ELR (cell line): ENCODE measurements around the gene ATP2B2.

ENCODE experiments used
- DNase-seq: peaks from one replicate; pipeline ENCODE4 v3.0.0-alpha.2; 2015; ENCODE audit warnings: low read depth

Gene ATP2B2

DNA sequence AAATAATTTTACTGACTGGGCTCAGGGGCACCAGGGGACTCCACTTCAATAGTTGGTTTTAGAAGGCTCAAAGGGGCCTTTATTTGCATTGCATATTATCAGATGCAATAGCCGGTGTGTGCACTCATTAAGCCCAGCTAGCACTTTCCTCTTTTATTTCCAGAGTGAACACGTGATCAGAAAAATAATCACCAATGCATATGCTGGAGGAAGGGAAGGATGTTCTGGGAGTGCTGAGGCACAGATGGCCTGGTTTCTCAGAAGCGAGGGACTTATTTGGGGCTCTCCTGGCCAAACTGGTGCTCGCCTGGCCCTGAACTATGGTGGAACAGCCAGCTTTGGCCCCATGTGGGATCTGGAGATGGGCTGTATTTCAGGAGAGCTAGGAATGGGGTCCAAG lies 124.0 kb downstream of the ATP2B2 start:
- no peak for DNase-seq

DNA sequence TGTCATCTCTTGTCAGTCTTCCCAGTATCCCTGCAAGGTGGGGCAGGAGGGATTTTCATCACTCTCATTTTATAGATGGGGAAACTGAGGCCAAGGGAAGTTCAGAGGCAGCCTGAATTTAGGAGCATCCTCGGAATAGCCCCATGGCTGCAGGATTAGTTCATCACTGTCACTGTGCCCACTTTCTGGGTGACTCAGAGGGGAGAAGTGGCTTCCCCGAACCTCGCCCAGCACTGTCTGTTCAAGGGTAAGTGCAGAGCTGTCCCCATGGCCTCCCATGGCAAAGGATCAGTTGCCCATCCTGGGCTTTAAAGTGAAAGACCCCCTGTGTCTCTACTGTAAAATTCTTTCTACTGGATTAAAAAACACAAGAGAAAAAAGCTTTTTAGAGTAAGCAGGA lies 124.5 kb downstream of the ATP2B2 start:
- DNase-seq: peak; percentile 25

DNA sequence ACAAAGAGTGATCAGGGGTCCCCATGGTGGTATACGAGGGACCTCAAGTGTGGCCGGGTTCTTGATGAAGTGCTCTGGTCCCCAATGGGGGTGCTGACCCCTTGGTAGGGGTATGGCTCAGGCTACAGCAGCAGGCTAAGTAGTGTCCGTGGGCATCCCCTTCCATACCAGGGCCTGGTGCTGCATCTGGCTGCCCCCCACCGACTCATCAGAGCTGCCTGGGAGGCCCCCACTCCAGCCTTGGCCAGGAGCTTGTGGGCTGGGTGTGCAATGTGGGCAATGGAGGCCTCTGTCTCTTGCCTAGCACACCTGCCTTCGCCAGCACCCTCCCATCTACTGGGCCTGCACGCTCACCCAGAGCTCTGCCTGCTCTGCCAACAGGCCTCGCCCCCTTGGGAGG lies 125.4 kb downstream of the ATP2B2 start:
- DNase-seq: no peak

DNA sequence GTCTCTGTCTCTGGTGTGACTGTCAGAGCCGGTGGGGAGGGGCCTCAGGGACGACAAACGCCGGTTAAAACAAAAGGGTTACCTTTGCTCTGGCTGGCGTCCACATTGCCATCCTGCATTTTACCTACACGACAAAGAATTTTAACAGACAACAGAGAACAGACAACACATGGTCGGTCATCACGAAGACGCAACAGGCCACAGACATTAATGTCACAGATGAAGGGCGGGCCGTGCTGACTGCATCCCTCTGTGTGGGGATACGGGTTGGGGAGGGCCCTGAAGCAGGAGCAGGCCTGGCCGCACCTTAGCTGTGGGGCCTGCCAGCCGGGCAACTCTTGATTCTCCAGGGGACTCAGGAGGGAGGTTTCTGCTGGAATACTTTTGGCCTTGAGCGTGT lies 126.2 kb downstream of the ATP2B2 start:
- DNase-seq: no peak

DNA sequence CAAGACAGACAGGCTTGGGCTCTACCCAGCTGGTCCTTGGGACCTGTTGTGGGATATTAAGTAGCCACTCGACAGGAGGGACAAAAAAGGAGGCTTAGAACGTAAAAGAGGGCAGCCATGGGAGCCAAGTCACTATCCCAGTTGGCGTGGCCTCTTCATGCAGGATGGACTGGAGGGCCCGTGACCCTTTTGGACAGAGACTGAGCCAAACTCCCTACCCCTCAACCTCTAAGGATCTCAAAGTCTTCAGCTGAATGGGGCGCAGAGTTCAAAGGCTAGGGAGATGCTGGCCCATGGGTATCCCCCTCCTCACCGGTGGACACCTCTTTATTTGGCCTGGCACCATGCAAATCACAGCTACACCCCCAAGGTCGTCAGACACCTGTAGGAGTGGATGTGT lies 126.6 kb downstream of the ATP2B2 start:
- DNase-seq: no peak

- DNase-seq: no peak
These were observed 127.1 kb downstream of the ATP2B2 start for GRCh38 chr3:10378246-10378645.

DNA sequence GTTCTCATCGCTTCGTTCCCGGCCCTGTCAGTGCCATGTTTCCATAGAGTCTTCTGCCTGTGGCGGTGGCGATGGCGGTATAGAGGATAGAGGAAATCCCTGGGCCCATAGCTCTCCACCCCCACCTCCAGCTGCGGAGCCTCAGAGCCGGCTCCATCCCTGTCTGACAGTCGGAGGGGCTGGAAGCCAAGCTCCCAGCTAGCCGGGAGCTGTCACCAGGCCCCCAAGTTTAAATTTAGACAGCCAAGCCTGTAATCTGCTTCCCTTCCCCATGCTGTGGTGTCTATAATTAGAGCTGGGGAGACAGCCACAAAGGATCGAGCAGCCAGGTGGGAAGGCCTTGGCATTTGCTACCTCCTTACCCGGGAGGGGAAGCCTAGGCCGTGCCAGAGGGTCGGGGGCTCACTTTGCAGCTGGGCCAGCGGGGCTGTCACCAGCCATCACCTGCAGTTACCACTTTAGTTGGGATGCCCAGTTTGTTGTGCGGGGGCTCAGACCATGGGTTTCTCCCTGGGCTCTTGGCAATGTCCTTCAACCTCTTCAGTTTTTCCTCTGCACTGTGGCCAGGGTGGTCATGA lies 128.1 kb downstream of the ATP2B2 start:
- DNase-seq: no peak

GRCh38 chr3:10376353-10376752 lies 129.0 kb downstream of the ATP2B2 start:
- DNase-seq: no peak

GRCh38 chr3:10375296-10376053 lies 129.9 kb downstream of the ATP2B2 start:
- no peak for DNase-seq

- DNase-seq: no peak
These were observed 131.1 kb downstream of the ATP2B2 start for GRCh38 chr3:10374311-10374710.

DNA sequence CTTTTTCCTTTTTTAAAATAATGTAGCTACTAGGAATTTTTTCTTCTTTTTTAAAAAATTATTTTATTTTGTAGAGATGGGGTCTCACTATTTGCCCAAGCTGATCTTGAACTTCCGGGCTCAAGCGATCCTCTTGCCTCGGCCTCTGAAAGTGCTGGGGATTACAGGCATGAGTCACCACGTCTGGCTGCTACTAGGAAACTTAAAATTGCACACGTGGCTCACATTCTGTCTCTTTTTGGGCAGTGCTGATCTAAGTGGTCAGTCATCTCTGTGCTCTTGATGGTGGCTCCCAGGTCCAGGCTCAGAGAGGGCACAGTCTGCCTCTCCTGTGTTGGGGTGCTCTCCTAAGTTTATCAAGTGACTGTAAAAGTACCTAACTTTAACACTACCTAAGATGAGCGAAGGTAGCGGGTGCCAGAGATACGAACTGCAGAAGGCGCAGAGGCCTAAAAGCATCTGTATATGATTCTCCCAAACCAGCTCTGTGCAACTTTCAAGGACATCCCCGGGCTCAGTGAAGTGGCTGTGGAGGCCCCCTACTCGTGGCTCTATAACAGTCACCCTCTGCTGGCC lies 131.6 kb downstream of the ATP2B2 start:
- peak; percentile 75 for DNase-seq

GRCh38 chr3:10371789-10372188 lies 133.6 kb downstream of the ATP2B2 start:
- no peak for DNase-seq

- DNase-seq: no peak
These were observed 134.2 kb downstream of the ATP2B2 start for GRCh38 chr3:10371167-10371566.

GRCh38 chr3:10370429-10370828 lies 135.0 kb downstream of the ATP2B2 start:
- DNase-seq: peak; percentile 64

- no peak for DNase-seq
These were observed 136.9 kb downstream of the ATP2B2 start for GRCh38 chr3:10368512-10368911.

DNA sequence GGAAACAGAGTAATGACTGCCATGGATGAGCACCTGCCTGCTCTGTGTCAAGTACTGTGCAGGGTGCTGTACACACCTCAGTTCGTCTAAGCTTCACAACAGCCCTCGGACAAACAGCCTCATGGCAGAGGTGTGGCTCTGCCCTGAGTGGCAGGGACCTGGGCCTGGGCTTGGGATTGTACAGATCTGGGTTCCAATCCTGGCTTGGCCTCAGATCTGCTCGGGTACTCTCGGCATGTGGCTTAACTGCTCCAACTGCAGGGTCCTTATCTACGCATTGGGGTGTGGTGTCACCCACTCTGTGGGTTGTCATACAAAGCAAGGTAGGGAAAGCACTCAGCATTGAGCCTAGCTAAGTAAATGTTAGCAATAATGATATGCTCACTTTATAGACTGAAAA lies 137.9 kb downstream of the ATP2B2 start:
- DNase-seq: no peak

GRCh38 chr3:10366651-10367101 lies 138.7 kb downstream of the ATP2B2 start:
- DNase-seq: peak; percentile 98

DNA sequence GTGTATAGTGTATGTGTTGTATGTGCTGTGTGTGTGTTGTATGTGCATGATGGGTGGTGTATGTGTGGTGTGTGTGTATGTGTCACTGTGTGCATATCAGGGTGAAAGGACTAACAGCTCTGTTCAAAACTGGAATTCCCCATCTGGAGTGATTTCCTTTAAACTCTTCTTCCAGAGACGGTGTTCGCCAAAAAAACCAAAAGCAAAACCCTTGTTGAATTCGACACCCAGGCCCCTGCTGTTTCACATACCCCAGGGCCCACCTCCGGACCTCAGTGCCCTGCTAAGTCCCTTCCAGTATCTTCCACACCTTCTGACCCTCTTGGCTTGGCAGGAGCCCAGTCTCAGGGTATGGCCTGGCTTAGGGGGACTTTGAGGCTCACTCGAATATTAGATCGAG lies 139.6 kb downstream of the ATP2B2 start:
- DNase-seq: peak; percentile 51

- DNase-seq: no peak
These were observed 140.1 kb downstream of the ATP2B2 start for GRCh38 chr3:10365316-10365715.

- DNase-seq: no peak
These were observed 140.6 kb downstream of the ATP2B2 start for GRCh38 chr3:10364806-10365205.

GRCh38 chr3:10363935-10364334 lies 141.5 kb downstream of the ATP2B2 start:
- peak; percentile 52 for DNase-seq

DNA sequence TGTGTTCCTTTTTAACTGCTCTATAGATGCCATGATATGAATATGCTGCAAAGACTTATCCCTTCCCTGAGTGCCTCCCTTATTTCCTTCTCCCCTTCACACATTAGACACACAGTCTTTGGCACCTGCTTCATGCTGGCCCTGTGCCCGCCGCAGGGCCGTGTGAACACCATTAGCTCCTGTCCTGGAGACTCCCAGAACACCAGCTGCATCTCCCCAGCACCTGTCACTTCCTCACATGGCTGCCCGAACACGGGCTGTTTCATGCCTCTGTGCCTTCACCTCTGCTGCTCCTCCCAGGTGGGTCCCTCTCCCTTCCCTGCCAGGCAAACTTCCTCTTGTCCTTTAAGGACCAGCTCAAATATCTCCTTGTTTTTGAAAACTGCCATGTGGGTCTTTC lies 144.0 kb downstream of the ATP2B2 start:
- no peak for DNase-seq

DNA sequence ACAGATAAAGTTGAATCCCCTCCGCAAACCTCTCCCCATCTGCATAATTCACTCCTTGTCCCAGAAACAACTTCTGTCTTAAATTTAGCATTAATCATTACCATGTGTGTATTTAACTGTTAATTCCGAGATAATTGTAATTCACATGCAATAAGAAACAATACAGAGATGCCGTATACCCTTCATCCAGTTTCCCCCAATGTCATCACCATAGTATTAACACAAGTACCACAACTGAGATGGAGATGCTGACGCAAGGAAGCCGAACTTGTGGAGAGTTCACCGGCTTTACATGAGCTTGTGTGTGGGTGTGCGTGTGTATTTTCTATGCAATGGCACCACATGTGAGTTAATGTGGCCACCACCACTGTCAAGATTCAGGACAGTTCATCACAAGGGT lies 144.9 kb downstream of the ATP2B2 start:
- DNase-seq: no peak

DNA sequence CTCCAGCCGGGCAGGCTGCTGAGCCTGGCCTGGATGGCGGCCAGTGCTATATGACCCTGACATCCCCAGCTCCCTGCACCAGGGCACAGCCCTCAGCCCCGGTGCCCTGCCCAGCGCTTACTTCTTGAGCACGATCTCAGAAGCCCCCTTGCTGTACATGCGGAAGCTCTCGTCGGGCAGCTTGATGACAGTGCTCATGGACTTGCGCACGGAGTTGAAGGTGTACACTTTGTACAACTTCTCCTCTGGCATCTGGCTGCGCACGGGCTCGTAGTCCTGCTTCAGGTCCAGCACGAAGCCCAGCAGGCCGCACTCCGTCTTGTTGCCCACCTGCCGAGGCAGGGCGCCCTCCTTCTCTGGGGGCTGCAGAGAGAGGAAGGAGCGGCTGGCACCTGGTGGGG lies 145.6 kb downstream of the ATP2B2 start:
- no peak for DNase-seq
